Measurements from ENCODE around the gene TTC36.

DNA sequence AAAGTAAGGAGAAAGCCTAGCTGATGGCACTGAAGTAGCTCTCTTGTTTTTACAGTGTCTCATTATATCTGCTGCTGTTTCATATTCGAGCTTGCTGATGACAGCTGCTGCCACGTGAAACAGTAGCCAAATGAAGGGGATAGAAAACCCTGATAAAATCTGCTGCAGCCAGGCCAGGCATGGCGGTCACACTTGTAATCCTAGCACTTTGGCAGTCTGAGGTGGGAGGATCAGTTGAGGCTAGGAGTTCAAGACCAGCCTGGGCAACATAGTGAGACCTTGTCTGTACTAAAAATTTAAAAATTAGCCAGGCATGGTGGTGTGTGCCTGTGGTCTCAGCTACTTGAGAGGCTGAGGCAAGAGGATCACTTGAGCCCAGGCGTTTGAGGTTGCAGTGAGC is 25.1 kb downstream of the TTC36 start:
- no peak for TF ChIP-seq RBM25 (IDR thresholded peaks at IDR 0.05; ENCODE audit: low read depth, low read length, severe bottlenecking)
- TF ChIP-seq, protein P1, sequence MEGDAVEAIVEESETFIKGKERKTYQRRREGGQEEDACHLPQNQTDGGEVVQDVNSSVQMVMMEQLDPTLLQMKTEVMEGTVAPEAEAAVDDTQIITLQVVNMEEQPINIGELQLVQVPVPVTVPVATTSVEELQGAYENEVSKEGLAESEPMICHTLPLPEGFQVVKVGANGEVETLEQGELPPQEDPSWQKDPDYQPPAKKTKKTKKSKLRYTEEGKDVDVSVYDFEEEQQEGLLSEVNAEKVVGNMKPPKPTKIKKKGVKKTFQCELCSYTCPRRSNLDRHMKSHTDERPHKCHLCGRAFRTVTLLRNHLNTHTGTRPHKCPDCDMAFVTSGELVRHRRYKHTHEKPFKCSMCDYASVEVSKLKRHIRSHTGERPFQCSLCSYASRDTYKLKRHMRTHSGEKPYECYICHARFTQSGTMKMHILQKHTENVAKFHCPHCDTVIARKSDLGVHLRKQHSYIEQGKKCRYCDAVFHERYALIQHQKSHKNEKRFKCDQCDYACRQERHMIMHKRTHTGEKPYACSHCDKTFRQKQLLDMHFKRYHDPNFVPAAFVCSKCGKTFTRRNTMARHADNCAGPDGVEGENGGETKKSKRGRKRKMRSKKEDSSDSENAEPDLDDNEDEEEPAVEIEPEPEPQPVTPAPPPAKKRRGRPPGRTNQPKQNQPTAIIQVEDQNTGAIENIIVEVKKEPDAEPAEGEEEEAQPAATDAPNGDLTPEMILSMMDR (IDR thresholded peaks at IDR 0.05 in 2 of 3, conservative IDR thresholded peaks at IDR 0.05 in 1 of 3; ENCODE audit: insufficient read depth in 2 of 3, low read depth in 1 of 3, low read length in 3 of 3) = no peak
